CD8-positive, alpha-beta memory T cell (primary cell): ENCODE measurements around the gene CCDC78. TPM values are rescaled to one million over a fixed set of nuclear protein-coding genes. Genes with fewer than 3 reads are reported as not detected.
"Not testable (repeated sequence)": the region's sequence is repeated elsewhere in the genome, so short reads cannot be mapped to it uniquely, and the experiment has no call there.

ENCODE experiments used
- CTCF ChIA-PET: fragments of 350-600 bp; sonication (Branson Sonifier 250); formaldehyde crosslinking; loops from one replicate; lab custom pipeline; 2021; ENCODE audit warnings: antibody characterized with exemption; lab: Charles Lee
- POLR2A ChIA-PET: fragments of 350-600 bp; sonication (Branson Sonifier 250); formaldehyde crosslinking; loops from one replicate; lab custom pipeline; 2021; ENCODE audit warnings: antibody characterized with exemption; lab: Charles Lee
- DNase-seq, 5 donors: peaks; one replicate each; pipeline versions ENCODE4 v3.0.0 to v3.0.0-alpha.2; 2020 to 2022; ENCODE audit warnings: mixed read lengths in 1 of 5
- H3K27ac ChIP-seq: one replicate; pipeline ENCODE4 v1.7.0; 2013; ENCODE audit warnings: low read depth, mild to moderate bottlenecking, low read length, moderate library complexity
- H3K27me3 ChIP-seq: 2 replicates; pipeline ENCODE4 v1.7.0; 2013; ENCODE audit warnings: low read length, mild to moderate bottlenecking; ENCODE audit not compliant: insufficient read depth, poor library complexity, severe bottlenecking
- H3K36me3 ChIP-seq: 2 replicates; pipeline ENCODE4 v1.7.0; 2013; ENCODE audit warnings: mild to moderate bottlenecking, low read length, moderate library complexity; ENCODE audit not compliant: insufficient read depth
- H3K4me1 ChIP-seq: 2 replicates; pipeline ENCODE4 v1.7.0; 2013; ENCODE audit warnings: mild to moderate bottlenecking, low read length, moderate library complexity; ENCODE audit not compliant: insufficient read depth
- H3K4me3 ChIP-seq: 2 replicates; pipeline ENCODE4 v1.7.0; 2013; ENCODE audit warnings: mild to moderate bottlenecking, low read length
- H3K9me3 ChIP-seq: 2 replicates; pipeline ENCODE4 v1.7.0; 2013; ENCODE audit warnings: mild to moderate bottlenecking, low read length
- H3K27ac Mint-ChIP-seq, 8 donors: one replicate each; pipeline ENCODE4 v1.8.0; 2020 to 2021; ENCODE audit warnings: mixed read lengths in 8 of 8, mild to moderate bottlenecking in 6 of 8, inconsistent platforms in 3 of 8, moderate library complexity in 3 of 8
- H3K27me3 Mint-ChIP-seq, 2 donors: one replicate each; pipeline ENCODE4 v1.8.0; 2020 to 2021; ENCODE audit warnings: mixed read lengths in 2 of 2, mild to moderate bottlenecking in 1 of 2, moderate library complexity in 1 of 2
- H3K36me3 Mint-ChIP-seq, 3 donors: one replicate each; pipeline ENCODE4 v1.8.0; 2020 to 2021; ENCODE audit warnings: mixed read lengths in 3 of 3, inconsistent platforms in 1 of 3, mild to moderate bottlenecking in 1 of 3
- H3K4me1 Mint-ChIP-seq, 3 donors: one replicate each; pipeline ENCODE4 v1.8.0; 2020 to 2021; ENCODE audit warnings: mixed read lengths in 3 of 3, inconsistent platforms in 1 of 3, mild to moderate bottlenecking in 1 of 3
- H3K4me3 Mint-ChIP-seq, 7 donors: one replicate each; pipeline ENCODE4 v1.8.0; 2020 to 2021; ENCODE audit warnings: mixed read lengths in 7 of 7, mild to moderate bottlenecking in 6 of 7, moderate library complexity in 4 of 7, inconsistent platforms in 2 of 7
- H3K9me3 Mint-ChIP-seq, 5 donors: one replicate each; pipeline ENCODE4 v1.8.0; 2020 to 2022; ENCODE audit warnings: mixed read lengths in 5 of 5, mild to moderate bottlenecking in 3 of 5, moderate library complexity in 2 of 5, inconsistent platforms in 1 of 5
- polyA plus RNA-seq: library from polyadenylated mRNA; unstranded; fragments of 300-500 nt; fragmentation: Illumina TruSeq; gene quantifications from one replicate; pipeline ENCODE4 v1.2.3, GENCODE V29; 2021
- total RNA-seq, 2 experiments: library from RNA; stranded (reverse); gene quantifications; one replicate each; pipeline ENCODE4 v1.2.3, GENCODE V29; 2021

Gene CCDC78
- total and polyA plus RNA-seq, 3 experiments from 2014 or later, result 0.53 to 9.9 (median 9.8) TPM

DNA sequence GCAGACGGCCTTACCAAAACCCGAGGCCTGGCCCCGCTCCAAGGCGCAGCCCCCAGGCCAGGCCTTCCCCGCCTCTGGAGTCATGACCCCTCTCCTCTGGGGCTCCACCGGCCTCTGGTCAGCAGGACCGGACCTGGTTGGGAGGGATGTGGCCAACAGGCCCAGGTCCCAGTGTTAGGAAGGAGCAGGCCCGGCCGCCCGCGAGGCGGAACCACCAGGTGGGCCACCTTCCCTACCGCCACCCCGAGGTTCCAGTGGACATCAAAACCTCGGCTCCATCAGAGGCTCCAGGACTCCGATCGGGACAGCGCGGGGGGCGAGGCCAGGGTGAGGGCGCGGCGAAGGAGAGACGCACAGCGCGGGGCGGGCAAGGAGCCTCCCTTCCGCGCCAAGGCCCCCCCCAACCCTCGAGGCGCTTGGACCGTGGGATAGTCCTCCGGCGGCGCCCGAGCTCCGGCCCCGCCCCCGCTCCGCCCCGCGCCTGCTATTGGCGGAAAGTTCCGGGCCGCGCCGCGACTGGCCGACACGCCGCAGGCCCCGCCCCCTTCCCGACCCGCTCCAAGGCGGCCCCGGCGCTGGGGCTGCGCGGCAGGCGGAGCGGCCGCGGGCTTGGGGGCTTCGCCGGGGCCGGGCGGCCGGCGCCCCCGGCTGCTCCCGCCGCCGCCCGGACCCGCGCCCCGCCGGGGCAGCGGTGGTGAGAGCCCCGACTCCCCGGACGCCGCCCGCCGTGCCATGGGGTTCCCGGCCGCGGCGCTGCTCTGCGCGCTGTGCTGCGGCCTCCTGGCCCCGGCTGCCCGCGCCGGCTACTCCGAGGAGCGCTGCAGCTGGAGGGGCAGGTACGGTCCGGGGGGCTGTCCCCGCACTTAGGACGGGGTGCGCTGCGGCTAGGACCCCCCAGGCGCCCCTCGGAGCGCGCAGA is 11.4 kb downstream of the CCDC78 start, which contains the start of gene METRN:
Gene METRN (plus strand): TSS at position 561 of the 919 bp plus-strand sequence. CDS start 172 bp downstream, at position 733.
- no peaks in the 10 kb centered on the region for H3K9me3 Mint-ChIP-seq
- H3K27me3 Mint-ChIP-seq, result peaks cover 0 to 13% of the 10 kb centered on the region in 2 donors
- DNase-seq, result peak; percentile 84 to 90 (median 88)
- H3K4me3 Mint-ChIP-seq, result peak within 1 kb of the TSS; percentile 56 to 88 (median 58)
- Histone ChIP-seq H3K4me1 (peaks cover 14% of the 10 kb centered on the region), H3K36me3 (no peaks in the 10 kb centered on the region), H3K27ac (no peak within 1 kb of the TSS), H3K9me3 (no peaks in the 10 kb centered on the region), H3K27me3 (peaks cover 13% of the 10 kb centered on the region), H3K4me3 (no peak within 1 kb of the TSS)
- H3K4me1 Mint-ChIP-seq, result peaks cover 11 to 25% (median 16%) of the 10 kb centered on the region in 3 donors
- POLR2A ChIA-PET, result interaction anchor here (0.6 to 5.9 kb wide), 7 partner anchors 11 to 74 kb away, joined by 3 to 53 read pairs (median 5); partner anchors contain the start of genes CCDC78, CHTF18, CIAO3 and HAGHL
- CTCF ChIA-PET, result interaction anchor here (5.6 to 22.8 kb wide), 3 partner anchors 8 to 71 kb away, joined by 59 to 332 read pairs (median 108); partner anchors contain the start of genes ANTKMT, CCDC78, CHTF18 and CIAO3
- peak within 1 kb of the TSS in 1 of 8 donors; percentile 54 for H3K27ac Mint-ChIP-seq
- H3K36me3 Mint-ChIP-seq, result no peaks in the 10 kb centered on the region

DNA sequence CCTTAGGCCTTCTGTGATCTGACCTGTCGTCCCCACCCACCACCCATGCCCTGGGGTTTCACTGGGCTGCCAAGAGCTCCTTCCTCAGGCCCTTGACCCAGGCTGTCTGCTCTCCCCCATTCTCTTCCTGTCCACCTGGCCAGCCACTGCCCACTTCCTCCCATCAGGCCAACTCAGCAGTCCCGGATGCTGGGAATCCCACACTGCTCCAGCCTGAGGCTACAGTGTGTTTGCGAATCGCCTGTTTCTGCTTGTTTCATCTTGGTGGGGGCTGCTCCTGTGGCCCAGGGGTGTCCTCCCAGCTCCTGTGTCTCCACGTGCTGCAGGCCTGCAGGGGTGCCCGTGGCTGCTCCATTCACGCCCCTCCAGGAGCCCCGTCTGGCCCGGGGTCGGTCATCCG is 12.2 kb downstream of the CCDC78 start:
- peaks cover 2 to 20% of the 10 kb centered on the region in 2 donors for H3K27me3 Mint-ChIP-seq
- CTCF ChIA-PET, result interaction anchor here (0.9 to 22.8 kb wide), 4 partner anchors 9 to 71 kb away, joined by 3 to 332 read pairs (median 84); partner anchors contain the start of genes ANTKMT, CCDC78, CHTF18 and CIAO3
- peaks cover 6 to 18% (median 9%) of the 10 kb centered on the region in 3 donors for H3K4me1 Mint-ChIP-seq
- H3K27me3 ChIP-seq, result peaks cover 20% of the 10 kb centered on the region
- H3K4me3 Mint-ChIP-seq, result peak overlapping the region in 6 of 7 donors; percentile 29 to 83 (median 42)
- no peak for DNase-seq
- H3K9me3 ChIP-seq, result no peaks in the 10 kb centered on the region
- POLR2A ChIA-PET, result interaction anchor here (0.6 to 5.9 kb wide), 5 partner anchors 12 to 74 kb away, joined by 3 to 53 read pairs (median 5); partner anchors contain the start of genes CCDC78, CHTF18, HAGHL and RPUSD1
- H3K9me3 Mint-ChIP-seq, result no peaks in the 10 kb centered on the region
- H3K36me3 Mint-ChIP-seq, result no peaks in the 10 kb centered on the region
- no peaks in the 10 kb centered on the region for H3K36me3 ChIP-seq
- H3K27ac ChIP-seq, result no peak overlapping the region
- peaks cover 7% of the 10 kb centered on the region for H3K4me1 ChIP-seq
- no peak overlapping the region for H3K4me3 ChIP-seq
- peak overlapping the region in 1 of 8 donors; percentile 54 for H3K27ac Mint-ChIP-seq

DNA sequence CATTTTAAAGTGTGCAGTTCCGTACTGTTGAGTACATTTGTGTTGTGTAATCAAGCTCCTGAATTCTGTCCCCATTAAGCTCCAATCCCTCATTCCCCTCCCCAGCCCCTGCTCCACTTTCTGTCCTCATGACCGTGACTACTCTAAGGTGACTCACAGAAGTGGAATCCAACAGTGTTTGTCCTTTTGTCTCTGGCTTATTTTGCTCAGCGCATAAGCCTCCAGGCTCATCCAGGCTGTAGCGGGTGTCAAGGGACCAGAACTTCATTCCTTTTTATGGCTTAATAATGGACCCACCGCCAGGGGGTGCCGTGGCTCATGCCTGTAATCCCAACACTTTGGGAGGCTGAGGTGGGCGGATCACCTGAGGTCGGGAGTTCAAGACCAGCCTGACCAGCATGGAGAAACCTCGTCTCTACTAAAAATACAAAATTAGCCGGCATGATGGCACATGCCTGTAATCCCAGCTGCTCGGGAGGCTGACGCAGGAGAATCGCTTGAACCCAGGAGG is 13.4 kb downstream of the CCDC78 start:
- not testable (repeated sequence) for H3K27ac ChIP-seq, H3K36me3 ChIP-seq, H3K4me1 ChIP-seq, H3K4me3 ChIP-seq, H3K36me3 Mint-ChIP-seq, H3K9me3 ChIP-seq, H3K9me3 Mint-ChIP-seq
- H3K27me3 ChIP-seq, result peaks cover 33% of the 10 kb centered on the region
- POLR2A ChIA-PET, result interaction anchor here (0.7 to 5.9 kb wide), 3 partner anchors 13 to 72 kb away, joined by 3 to 53 read pairs (median 3); partner anchors contain the start of genes CCDC78 and HAGHL
- peak in 2 of 5 donors; percentile 30 to 38 for DNase-seq
- CTCF ChIA-PET, result interaction anchor here (0.7 to 22.8 kb wide), 14 partner anchors 10 to 387 kb away, joined by 3 to 332 read pairs (median 4); partner anchors contain the start of genes ANTKMT, CCDC78, CHTF18 and CIAO3
- H3K27ac Mint-ChIP-seq, result peak overlapping the region in 1 of 8 donors; percentile 54
- peaks cover 3 to 12% (median 4%) of the 10 kb centered on the region in 3 donors for H3K4me1 Mint-ChIP-seq
- peak overlapping the region in 2 of 7 donors; percentile 26 to 65 for H3K4me3 Mint-ChIP-seq
- peaks cover 14 to 33% of the 10 kb centered on the region in 2 donors for H3K27me3 Mint-ChIP-seq

DNA sequence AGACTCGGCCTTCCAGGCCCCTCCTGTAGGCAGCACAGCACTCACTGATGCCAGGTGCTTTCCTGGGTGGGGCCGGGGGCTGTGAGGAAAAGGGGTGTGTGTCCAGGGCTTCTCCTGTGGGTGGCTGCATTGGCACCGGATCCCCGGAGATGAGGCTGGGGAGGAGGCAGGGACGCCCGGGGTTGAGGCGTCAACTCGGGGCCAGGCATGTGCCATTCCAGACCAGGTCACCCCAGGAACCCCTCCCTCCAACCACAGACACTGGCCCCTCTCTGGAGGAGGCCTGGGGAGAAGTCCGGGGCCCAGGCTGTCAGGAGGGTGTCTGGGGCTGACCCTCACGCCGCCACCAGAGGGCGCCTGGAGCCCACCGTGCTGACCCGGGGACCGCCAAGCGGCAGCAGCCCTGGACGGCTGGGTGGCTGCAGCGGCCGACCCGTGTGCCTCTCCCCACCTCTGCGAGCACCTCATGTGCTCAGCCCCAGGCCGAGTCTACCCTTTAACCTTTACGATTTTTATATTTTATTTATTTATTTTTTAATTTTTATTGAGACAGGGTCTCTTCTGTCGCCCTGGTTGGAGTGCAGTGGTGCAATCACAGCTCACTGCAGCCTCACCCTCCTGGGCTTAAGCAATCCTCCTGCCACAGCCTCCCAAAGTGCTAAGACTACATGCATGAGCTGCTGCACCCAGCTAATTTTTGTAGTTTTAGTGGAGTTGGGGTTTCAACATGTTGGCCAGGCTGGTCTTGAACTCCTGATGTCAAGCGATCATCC is 14.5 kb downstream of the CCDC78 start:
- ChIA-PET CTCF (interaction anchor here (0.7 to 22.8 kb wide), 15 partner anchors 8 to 388 kb away, joined by 3 to 332 read pairs (median 4); partner anchors contain the start of genes ANTKMT, CCDC78, CHTF18 and CIAO3), POLR2A (interaction anchor here (0.7 to 0.9 kb wide), 2 partner anchors 16 to 74 kb away, joined by 3 read pairs; no protein-coding TSS in a partner anchor)
- H3K4me3 ChIP-seq, result no peak overlapping the region
- no peaks in the 10 kb centered on the region for H3K9me3 ChIP-seq
- H3K36me3 Mint-ChIP-seq, result no peaks in the 10 kb centered on the region
- peaks cover 20 to 41% of the 10 kb centered on the region in 2 donors for H3K27me3 Mint-ChIP-seq
- no peak overlapping the region for H3K27ac ChIP-seq
- peaks cover 40% of the 10 kb centered on the region for H3K27me3 ChIP-seq
- peak; percentile 72 to 83 (median 76) for DNase-seq
- no peaks in the 10 kb centered on the region for H3K9me3 Mint-ChIP-seq
- H3K27ac Mint-ChIP-seq, result no peak overlapping the region
- peak overlapping the region in 1 of 7 donors; percentile 22 for H3K4me3 Mint-ChIP-seq
- peaks cover 4% of the 10 kb centered on the region for H3K4me1 ChIP-seq
- peaks cover 3 to 15% (median 4%) of the 10 kb centered on the region in 3 donors for H3K4me1 Mint-ChIP-seq
- no peaks in the 10 kb centered on the region for H3K36me3 ChIP-seq

DNA sequence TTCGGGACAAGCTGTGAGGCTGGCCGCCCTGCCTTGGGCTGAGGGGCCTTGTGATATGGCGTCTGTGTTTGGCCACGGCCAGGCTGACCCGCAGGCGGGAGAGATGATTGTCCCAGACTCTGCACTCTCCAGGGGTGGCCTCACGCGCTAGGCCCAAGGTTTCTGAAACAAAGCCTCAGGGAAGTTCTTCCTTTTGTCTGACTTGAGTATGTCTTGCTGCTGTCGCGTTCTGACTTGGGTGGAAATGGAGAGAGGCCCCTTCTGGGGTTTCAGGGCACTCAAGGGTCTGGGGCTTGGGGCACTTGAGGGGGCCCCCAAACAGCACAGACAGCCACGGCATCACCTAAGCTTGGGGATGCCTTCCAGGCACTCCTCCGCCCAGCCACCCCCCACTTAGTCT is 15.2 kb downstream of the CCDC78 start:
- Histone ChIP-seq H3K27me3 (peaks cover 40% of the 10 kb centered on the region), H3K4me3 (no peak overlapping the region), H3K9me3 (no peaks in the 10 kb centered on the region), H3K36me3 (no peaks in the 10 kb centered on the region), H3K27ac (no peak overlapping the region), H3K4me1 (peaks cover 4% of the 10 kb centered on the region)
- H3K27me3 Mint-ChIP-seq, result peaks cover 25 to 46% of the 10 kb centered on the region in 2 donors
- CTCF ChIA-PET, result interaction anchor here (1.2 to 22.8 kb wide), 5 partner anchors 10 to 74 kb away, joined by 3 to 332 read pairs (median 8); partner anchors contain the start of genes ANTKMT, CCDC78, CHTF18 and CIAO3
- no peaks in the 10 kb centered on the region for H3K36me3 Mint-ChIP-seq
- no peak overlapping the region for H3K27ac Mint-ChIP-seq
- DNase-seq, result no peak
- H3K9me3 Mint-ChIP-seq, result no peaks in the 10 kb centered on the region
- H3K4me1 Mint-ChIP-seq, result peaks cover 1 to 17% (median 4%) of the 10 kb centered on the region in 3 donors
- no peak overlapping the region for H3K4me3 Mint-ChIP-seq
- POLR2A ChIA-PET, result no interaction called here

DNA sequence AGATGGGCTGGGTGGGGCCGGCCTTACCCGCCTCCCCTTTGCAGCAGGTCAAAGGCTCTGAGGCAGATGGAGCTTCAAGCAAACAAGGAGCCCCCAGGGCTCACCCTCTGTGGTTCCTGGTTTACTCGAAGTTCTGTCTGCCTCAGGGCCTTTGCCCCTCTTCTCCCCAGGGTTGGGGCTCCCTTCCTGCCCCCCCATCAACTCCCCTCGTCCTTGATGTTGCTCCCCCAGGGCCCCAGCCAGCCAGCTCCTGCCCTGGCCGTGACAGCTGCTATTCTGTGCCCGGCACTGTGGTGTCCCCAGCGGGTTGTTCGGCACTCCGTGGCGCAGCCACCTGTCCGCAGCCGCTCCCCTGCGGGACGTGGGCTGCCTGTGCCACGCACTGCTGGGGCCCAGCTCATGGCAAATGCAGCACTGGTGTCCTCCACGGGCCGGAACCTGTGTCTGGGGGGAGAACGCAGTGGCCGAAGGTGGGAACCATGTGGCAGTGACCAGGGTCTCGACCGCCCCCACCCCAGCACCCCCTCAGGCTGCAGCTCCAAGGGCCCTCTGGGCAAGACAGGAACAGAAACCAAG is 15.7 kb downstream of the CCDC78 start:
- Histone ChIP-seq H3K4me1 (peaks cover 4% of the 10 kb centered on the region), H3K9me3 (no peaks in the 10 kb centered on the region), H3K4me3 (no peak overlapping the region), H3K27ac (no peak overlapping the region), H3K27me3 (peaks cover 40% of the 10 kb centered on the region), H3K36me3 (no peaks in the 10 kb centered on the region)
- ChIA-PET POLR2A (no interaction called here), CTCF (interaction anchor here (1.2 to 22.8 kb wide), 8 partner anchors 8 to 392 kb away, joined by 3 to 332 read pairs (median 5); partner anchors contain the start of genes ANTKMT, CCDC78, CHTF18 and CIAO3)
- Mint-ChIP-seq H3K27ac (no peak overlapping the region), H3K36me3 (no peaks in the 10 kb centered on the region), H3K9me3 (no peaks in the 10 kb centered on the region), H3K4me1 (peaks cover 1 to 13% (median 4%) of the 10 kb centered on the region in 3 donors), H3K27me3 (peaks cover 25 to 46% of the 10 kb centered on the region in 2 donors), H3K4me3 (no peak overlapping the region)
- no peak for DNase-seq
